GM06990 (cell line): ENCODE data around the gene ATRX.
"Not testable (repeated sequence)": the region's sequence is repeated elsewhere in the genome, so short reads cannot be mapped to it uniquely, and the experiment has no call there.

Experiments
- DNase-seq: peaks from one replicate; pipeline ENCODE4 v3.0.0-alpha.2; 2011; ENCODE audit not compliant: insufficient read length; ENCODE audit errors: extremely low read depth
- H3K27me3 ChIP-seq: replicated peaks from 2 replicates; pipeline ENCODE4 v1.6.0; 2011; ENCODE audit warnings: low read length; ENCODE audit not compliant: control insufficient read depth, insufficient read depth
- H3K36me3 ChIP-seq: 2 replicates; pipeline ENCODE4 v1.5.1; 2011; ENCODE audit warnings: low read length; ENCODE audit not compliant: control insufficient read depth, insufficient read depth
- H3K4me3 ChIP-seq: replicated peaks from 2 replicates; pipeline ENCODE4 v1.5.1; 2011; ENCODE audit warnings: low read depth, mild to moderate bottlenecking, control low read depth, low read length
- CTCF ChIP-seq: IDR thresholded peaks from 2 replicates; pipeline ENCODE4 v1.5.1; 2011; ENCODE audit warnings: low read length, control low read depth, mild to moderate bottlenecking, inconsistent platforms; ENCODE audit not compliant: insufficient read depth, poor library complexity, severe bottlenecking

ATRX gene

GRCh38 chrX:77622672-77623071 lies 163.3 kb downstream of the ATRX start:
- TF ChIP-seq CTCF, result no peak
- no peaks in the 10 kb centered on the region for H3K36me3 ChIP-seq
- no peak for DNase-seq
- H3K4me3 ChIP-seq, result no peak overlapping the region
- H3K27me3 ChIP-seq, result no peaks in the 10 kb centered on the region

- H3K36me3 ChIP-seq, result no peaks in the 10 kb centered on the region
- no peaks in the 10 kb centered on the region for H3K27me3 ChIP-seq
- no peak for DNase-seq
- no peak for TF ChIP-seq CTCF
- H3K4me3 ChIP-seq, result no peak overlapping the region
Observed at GRCh38 chrX:77622233-77622632, 163.8 kb downstream of the ATRX start.

GRCh38 chrX:77621453-77621852 lies 164.6 kb downstream of the ATRX start:
- DNase-seq, H3K4me3 ChIP-seq, H3K36me3 ChIP-seq, H3K27me3 ChIP-seq: not testable (repeated sequence)

GRCh38 chrX:77617206-77617605 lies 168.8 kb downstream of the ATRX start:
- Histone ChIP-seq H3K36me3 (no peaks in the 10 kb centered on the region), H3K4me3 (no peak overlapping the region), H3K27me3 (no peaks in the 10 kb centered on the region)
- no peak for TF ChIP-seq CTCF
- DNase-seq, result no peak

GRCh38 chrX:77603635-77604336 lies 182.2 kb downstream of the ATRX start:
- no peak for TF ChIP-seq CTCF
- no peaks in the 10 kb centered on the region for H3K36me3 ChIP-seq
- H3K4me3 ChIP-seq, result no peak overlapping the region
- DNase-seq, result no peak
- H3K27me3 ChIP-seq, result no peaks in the 10 kb centered on the region

GRCh38 chrX:77597511-77597910 lies 188.5 kb downstream of the ATRX start:
- no peak for DNase-seq
- Histone ChIP-seq H3K36me3 (no peaks in the 10 kb centered on the region; the same call in 1 of the 2 replicates), H3K4me3 (no peak overlapping the region), H3K27me3 (no peaks in the 10 kb centered on the region)
- no peak for TF ChIP-seq CTCF
